Stimulated activated naive CD4-positive, alpha-beta T cell treated with Interleukin-2 at 50 U/mL for 16 hours (primary cell): ENCODE data around the gene GATAD2A.

ENCODE experiments used
- DNase-seq: peaks from one replicate; lab custom pipeline; 2025; lab: John Stamatoyannopoulos, UW

The GATAD2A gene

GRCh38 chr19:19490214-19490968, 84.9 kb downstream of the GATAD2A start:
- peak; percentile 72 for DNase-seq

- no peak for DNase-seq
These were observed 86.0 kb downstream of the GATAD2A start for GRCh38 chr19:19491321-19492025.

- no peak for DNase-seq
These were observed 86.6 kb downstream of the GATAD2A start for GRCh38 chr19:19492026-19492610.

GRCh38 chr19:19493841-19494546, 88.5 kb downstream of the GATAD2A start:
- DNase-seq: no peak

- DNase-seq: no peak
These were observed 90.4 kb downstream of the GATAD2A start for GRCh38 chr19:19495614-19496603.

GRCh38 chr19:19498255-19498991, 92.9 kb downstream of the GATAD2A start:
- DNase-seq: no peak

GRCh38 chr19:19499272-19499995, 94.0 kb downstream of the GATAD2A start:
- DNase-seq: no peak

GRCh38 chr19:19500975-19501644, 95.6 kb downstream of the GATAD2A start:
- no peak for DNase-seq

GRCh38 chr19:19501798-19502197, 96.3 kb downstream of the GATAD2A start:
- DNase-seq: no peak

GRCh38 chr19:19502281-19502680, 96.8 kb downstream of the GATAD2A start:
- no peak for DNase-seq

GRCh38 chr19:19502808-19503602, 97.5 kb downstream of the GATAD2A start:
- DNase-seq: no peak

- DNase-seq: no peak
These were observed 99.5 kb downstream of the GATAD2A start for GRCh38 chr19:19504754-19505668.

GRCh38 chr19:19505669-19506326, 100.3 kb downstream of the GATAD2A start:
- no peak for DNase-seq

GRCh38 chr19:19506592-19506991, 101.1 kb downstream of the GATAD2A start:
- no peak for DNase-seq

- no peak for DNase-seq
These were observed 101.9 kb downstream of the GATAD2A start for GRCh38 chr19:19507354-19507753.

GRCh38 chr19:19508217-19508616, 102.7 kb downstream of the GATAD2A start:
- DNase-seq: no peak

GRCh38 chr19:19510432-19510831, 105.0 kb downstream of the GATAD2A start:
- no peak for DNase-seq
